A549 (cell line): ENCODE data around the gene DCAF5. TPM values are rescaled to one million over a fixed set of nuclear protein-coding genes. Genes with fewer than 3 reads are reported as not detected.

Source experiments
- ATAC-seq, 2 experiments: fragments of 200-7000 bp in 1 of 2; fragments of >200 bp in 1 of 2; cut with Nextera tagmentation in 1 of 2; cut with Tn5 transposase in 1 of 2; 3 replicates each; pipeline versions ENCODE4 v1.8.0 to v1.9.1; 2018 to 2020; ENCODE audit warnings: mild to moderate bottlenecking in 1 of 2, moderate library complexity in 1 of 2
- CTCF ChIA-PET: fragments of 300-600 bp; sonication (Branson Sonifier 250); formaldehyde crosslinking; extraction: SDS; loops from one replicate; lab custom pipeline; 2021; ENCODE audit warnings: antibody characterized with exemption, inconsistent platforms; lab: Yijun Ruan, JAX
- POLR2A ChIA-PET: fragments of 350-600 bp; formaldehyde crosslinking; extraction: SDS; loops from one replicate; lab custom pipeline; 2021; ENCODE audit warnings: antibody characterized with exemption, inconsistent platforms; lab: Yijun Ruan, JAX
- DNase-seq, 2 experiments: peaks; one replicate each; pipeline versions ENCODE4 v3.0.0 to v3.0.0-alpha.2; 2011 to 2016; ENCODE audit warnings: low read depth in 1 of 2, low spot score in 1 of 2
- FAIRE-seq: peaks from 2 replicates; lab custom pipeline; 2011; peaks lifted over from hg19 to GRCh38; lab: Jason Lieb, UNC
- H3K27ac ChIP-seq, 2 experiments: fragments of >200 bp; sonication (Bioruptor Twin); formaldehyde crosslinking; 3 replicates each; pipeline ENCODE4 v1.5.1; 2016 to 2017
- H3K4me1 ChIP-seq: fragments of >200 bp; sonication (Bioruptor Twin); formaldehyde crosslinking; 3 replicates; pipeline ENCODE4 v1.6.1; 2016
- H3K4me2 ChIP-seq: fragments of >200 bp; sonication (Bioruptor Twin); formaldehyde crosslinking; 3 replicates; pipeline ENCODE4 v1.6.1; 2016
- H3K4me3 ChIP-seq: fragments of >200 bp; sonication (Bioruptor Twin); formaldehyde crosslinking; 3 replicates; pipeline ENCODE4 v1.5.1; 2016
- H3K9me3 ChIP-seq: fragments of >200 bp; sonication (Bioruptor Twin); formaldehyde crosslinking; 3 replicates; pipeline ENCODE4 v1.6.1; 2016
- CBX8 ChIP-seq: fragments of 200-600 bp; sonication (generic); IDR thresholded peaks from 2 replicates; pipeline ENCODE4 v1.6.1; 2016
- CEBPB ChIP-seq, 2 experiments: fragments of >200 bp in 1 of 2; sonication (Bioruptor Twin) in 1 of 2; formaldehyde crosslinking in 1 of 2; IDR thresholded peaks; 2 replicates each; pipeline ENCODE4 v1.6.1; 2012 to 2016
- CHD2 ChIP-seq: fragments of 150-350 bp; IDR thresholded peaks from 2 replicates; pipeline ENCODE4 v1.6.1; 2014; ENCODE audit warnings: low read length; ENCODE audit not compliant: partially characterized antibody
- CHD4 ChIP-seq: fragments of 200-600 bp; sonication (generic); IDR thresholded peaks from 2 replicates; pipeline ENCODE4 v1.6.1; 2016; ENCODE audit warnings: antibody characterized with exemption, mild to moderate bottlenecking, borderline replicate concordance
- EHF ChIP-seq: fragments of 250-450 bp; sonication (Bioruptor Pico); IDR thresholded peaks from 2 replicates; pipeline ENCODE4 v1.5.0; 2020; ENCODE audit warnings: mild to moderate bottlenecking
- EHMT2 ChIP-seq: fragments of 200-600 bp; sonication (generic); IDR thresholded peaks from 2 replicates; pipeline ENCODE4 v1.6.1; 2016; ENCODE audit warnings: antibody characterized with exemption, low read depth, mild to moderate bottlenecking, moderate library complexity
- EP300 ChIP-seq, 2 experiments: fragments of >200 bp; sonication (Bioruptor Twin); formaldehyde crosslinking; IDR thresholded peaks; 2 replicates in 1 of 2; 3 replicates in 1 of 2; pipeline ENCODE4 v1.6.1; 2016 to 2017
- FOSL2 ChIP-seq, 2 experiments: fragments of 450-650 bp in 1 of 2; fragments of >200 bp in 1 of 2; sonication (Bioruptor Twin) in 1 of 2; formaldehyde crosslinking; IDR thresholded peaks; 2 replicates each; pipeline versions ENCODE4 v1.5.0 to v1.6.1; 2016 to 2020; ENCODE audit warnings: mild to moderate bottlenecking in 1 of 2, moderate library complexity in 1 of 2
- HEYL ChIP-seq: fragments of 250-450 bp; sonication (Bioruptor Pico); IDR thresholded peaks from 2 replicates; pipeline ENCODE4 v1.8.0; 2021; ENCODE audit warnings: mild to moderate bottlenecking, moderate library complexity
- HOXB5 ChIP-seq: fragments of 250-450 bp; sonication (Bioruptor Pico); IDR thresholded peaks from 2 replicates; pipeline ENCODE4 v1.5.0; 2020; ENCODE audit warnings: mild to moderate bottlenecking, moderate library complexity
- JUN ChIP-seq, 2 experiments: fragments of >200 bp; sonication (Bioruptor Twin); formaldehyde crosslinking; IDR thresholded peaks; 2 replicates in 1 of 2; 3 replicates in 1 of 2; pipeline ENCODE4 v1.6.1; 2016 to 2017
- KDM1A ChIP-seq: fragments of 200-600 bp; sonication (generic); IDR thresholded peaks from 2 replicates; pipeline ENCODE4 v1.6.1; 2016; ENCODE audit warnings: low read depth, mild to moderate bottlenecking
- MAFK ChIP-seq: fragments of 450-650 bp; IDR thresholded peaks from 2 replicates; pipeline ENCODE4 v1.6.1; 2014; ENCODE audit not compliant: partially characterized antibody
- POLR2A ChIP-seq: IDR thresholded peaks from 2 replicates; pipeline ENCODE4 v1.6.1; 2012; ENCODE audit warnings: mild to moderate bottlenecking, low read length
- POLR2AphosphoS2 ChIP-seq: conservative IDR thresholded peaks from 2 replicates; pipeline ENCODE4 v1.6.1; 2012; ENCODE audit warnings: low read length, improper control_type of control experiment, inconsistent platforms
- RAD21 ChIP-seq, 2 experiments: fragments of >200 bp in 1 of 2; sonication (Bioruptor Twin) in 1 of 2; formaldehyde crosslinking in 1 of 2; IDR thresholded peaks in 1 of 2; conservative IDR thresholded peaks in 1 of 2; 2 replicates in 1 of 2; 3 replicates in 1 of 2; pipeline ENCODE4 v1.6.1; 2012 to 2018; ENCODE audit warnings: inconsistent platforms in 1 of 2
- RARB ChIP-seq: fragments of 250-450 bp; sonication (Bioruptor Pico); IDR thresholded peaks from 2 replicates; pipeline ENCODE4 v1.8.0; 2021; ENCODE audit warnings: mild to moderate bottlenecking, moderate library complexity
- RCOR1 ChIP-seq: fragments of 150-350 bp; IDR thresholded peaks from 2 replicates; pipeline ENCODE4 v1.6.1; 2014; ENCODE audit warnings: antibody characterized with exemption, low read length, low read depth
- RFX5 ChIP-seq: fragments of 450-650 bp; IDR thresholded peaks from 2 replicates; pipeline ENCODE4 v1.7.1; 2014; ENCODE audit warnings: antibody characterized with exemption, mild to moderate bottlenecking, moderate library complexity
- TFCP2L1 ChIP-seq: fragments of 250-450 bp; sonication (Bioruptor Pico); IDR thresholded peaks from 2 replicates; pipeline ENCODE4 v1.5.0; 2021; ENCODE audit warnings: mild to moderate bottlenecking
- TP53 ChIP-seq: fragments of 250-450 bp; sonication (Bioruptor Pico); IDR thresholded peaks from 2 replicates; pipeline ENCODE4 v1.5.0; 2021; ENCODE audit warnings: mild to moderate bottlenecking, moderate library complexity
- WGBS: methylation state at CpG from one replicate; pipeline ENCODE4 v1.1.6; 2017; ENCODE audit errors: missing lambda C conversion rate; 5-methylcytosine and 5-hydroxymethylcytosine counted together
- polyA plus RNA-seq, 4 experiments: library from polyadenylated mRNA; depleted of rRNA in 3 of 4; stranded (reverse); fragments of >200 nt; fragmentation: RNase III in 1 of 4; extraction: RNeasy Plus Mini Kit Qiagen cat#74134 plus additional on column Dnase treatment in 1 of 4; gene quantifications; 2 replicates in 3 of 4; 3 replicates in 1 of 4; pipeline ENCODE4 v1.2.3, GENCODE V29; 2011 to 2017
- TF ChIP-seq, protein P1 (sequence below): fragments of 150-350 bp; IDR thresholded peaks from 2 replicates; pipeline ENCODE4 v1.6.1; 2014; ENCODE audit warnings: low read depth, mild to moderate bottlenecking, low read length
- TF ChIP-seq, protein P2 (sequence below): fragments of >200 bp; sonication (Bioruptor Twin); formaldehyde crosslinking; IDR thresholded peaks from 2 replicates; pipeline ENCODE4 v1.6.1; 2016
- TF ChIP-seq, protein P3 (sequence below): IDR thresholded peaks from 2 replicates; pipeline ENCODE4 v1.6.1; 2012

The DCAF5 gene
- polyA plus RNA-seq, 2 of the 4 experiments (the other 2 are of a cell fraction) = 14.3 to 23.7 TPM

DNA sequence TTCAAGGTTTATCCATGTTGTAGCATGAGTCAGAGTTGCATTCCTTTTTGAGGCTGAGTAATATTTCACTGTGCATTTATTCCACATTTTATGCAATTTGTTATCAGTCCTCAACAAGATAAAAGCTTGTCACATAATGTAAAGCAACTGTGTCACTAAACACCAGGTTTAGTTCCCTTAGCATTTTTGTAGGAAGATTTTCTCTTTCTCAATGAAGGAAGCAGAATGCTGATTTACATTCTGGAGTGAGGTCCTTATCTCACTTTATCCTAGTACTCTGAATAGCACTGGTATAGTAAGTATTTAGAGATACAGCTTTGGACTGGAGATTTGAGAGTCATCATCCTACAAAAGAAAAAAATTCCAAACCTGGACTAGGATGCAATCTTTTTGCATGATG lies 28.6 kb upstream of the DCAF5 start:
- H3K27ac ChIP-seq = no peak overlapping the region
- no peaks in the 10 kb centered on the region for H3K9me3 ChIP-seq
- ChIA-PET CTCF (interaction anchor here (0.7 kb wide), 1 partner anchor 61 kb away, joined by 3 read pairs; no protein-coding TSS in a partner anchor), POLR2A (interaction anchor here (0.9 kb wide), 1 partner anchor 10 kb away, joined by 3 read pairs; the partner anchor contains the start of gene EXD2)
- H3K4me2 ChIP-seq = no peak overlapping the region
- TF ChIP-seq CEBPB (IDR thresholded peaks at IDR 0.05) = no peak
- no peak for TF ChIP-seq HEYL
- no peak for TF ChIP-seq POLR2A
- TF ChIP-seq RCOR1 = no peak
- TF ChIP-seq EHF (CRISPR knock-in tag) = no peak
- TF ChIP-seq CHD4 = no peak
- TF ChIP-seq, protein P1, sequence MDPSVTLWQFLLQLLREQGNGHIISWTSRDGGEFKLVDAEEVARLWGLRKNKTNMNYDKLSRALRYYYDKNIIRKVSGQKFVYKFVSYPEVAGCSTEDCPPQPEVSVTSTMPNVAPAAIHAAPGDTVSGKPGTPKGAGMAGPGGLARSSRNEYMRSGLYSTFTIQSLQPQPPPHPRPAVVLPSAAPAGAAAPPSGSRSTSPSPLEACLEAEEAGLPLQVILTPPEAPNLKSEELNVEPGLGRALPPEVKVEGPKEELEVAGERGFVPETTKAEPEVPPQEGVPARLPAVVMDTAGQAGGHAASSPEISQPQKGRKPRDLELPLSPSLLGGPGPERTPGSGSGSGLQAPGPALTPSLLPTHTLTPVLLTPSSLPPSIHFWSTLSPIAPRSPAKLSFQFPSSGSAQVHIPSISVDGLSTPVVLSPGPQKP = no peak
- no peak for TF ChIP-seq FOSL2 (IDR thresholded peaks at IDR 0.05)
- TF ChIP-seq FOSL2 (CRISPR knock-in tag; IDR thresholded peaks at IDR 0.05) = no peak
- TF ChIP-seq RARB = no peak
- TF ChIP-seq EHMT2 = no peak
- TF ChIP-seq EP300 (IDR thresholded peaks at IDR 0.05) = no peak
- TF ChIP-seq, protein P2, sequence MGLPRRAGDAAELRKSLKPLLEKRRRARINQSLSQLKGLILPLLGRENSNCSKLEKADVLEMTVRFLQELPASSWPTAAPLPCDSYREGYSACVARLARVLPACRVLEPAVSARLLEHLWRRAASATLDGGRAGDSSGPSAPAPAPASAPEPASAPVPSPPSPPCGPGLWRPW = no peak
- no peak for TF ChIP-seq JUN (IDR thresholded peaks at IDR 0.05)
- TF ChIP-seq, protein P3, sequence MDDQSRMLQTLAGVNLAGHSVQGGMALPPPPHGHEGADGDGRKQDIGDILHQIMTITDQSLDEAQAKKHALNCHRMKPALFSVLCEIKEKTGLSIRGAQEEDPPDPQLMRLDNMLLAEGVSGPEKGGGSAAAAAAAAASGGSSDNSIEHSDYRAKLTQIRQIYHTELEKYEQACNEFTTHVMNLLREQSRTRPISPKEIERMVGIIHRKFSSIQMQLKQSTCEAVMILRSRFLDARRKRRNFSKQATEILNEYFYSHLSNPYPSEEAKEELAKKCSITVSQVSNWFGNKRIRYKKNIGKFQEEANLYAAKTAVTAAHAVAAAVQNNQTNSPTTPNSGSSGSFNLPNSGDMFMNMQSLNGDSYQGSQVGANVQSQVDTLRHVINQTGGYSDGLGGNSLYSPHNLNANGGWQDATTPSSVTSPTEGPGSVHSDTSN = no peak
- no peak for TF ChIP-seq TP53 (CRISPR knock-in tag)
- no peak for TF ChIP-seq RFX5
- no peak overlapping the region for H3K4me3 ChIP-seq
- no peak for DNase-seq
- ATAC-seq = no peak
- no peaks in the 10 kb centered on the region for H3K4me1 ChIP-seq
- no peak for FAIRE-seq

DNA sequence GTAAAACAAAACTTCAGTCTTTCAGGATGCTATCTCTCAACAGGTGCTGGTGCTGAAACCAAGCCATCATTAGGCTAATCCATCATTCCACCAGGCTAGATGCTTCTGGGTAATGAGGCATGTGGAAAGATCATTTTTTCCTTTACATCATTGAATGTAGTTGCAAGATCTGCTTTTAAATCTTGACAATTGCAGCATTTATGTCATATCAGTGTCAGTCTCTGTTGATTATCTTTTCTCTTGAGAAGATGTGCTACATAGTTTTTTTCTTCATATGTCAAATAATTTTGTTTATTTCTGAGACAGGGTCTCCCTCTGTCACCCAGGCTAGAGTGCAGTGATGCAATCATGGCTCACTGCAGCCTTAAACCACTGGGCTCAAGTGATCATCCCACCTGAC lies 22.2 kb upstream of the DCAF5 start:
- Histone ChIP-seq H3K9me3 (no peaks in the 10 kb centered on the region), H3K4me3 (no peak overlapping the region), H3K4me2 (no peak overlapping the region), H3K4me1 (no peaks in the 10 kb centered on the region), H3K27ac (no peak overlapping the region)
- ChIA-PET CTCF (interaction anchor here (0.5 to 1.3 kb wide), 4 partner anchors 9 to 285 kb away, joined by 3 to 4 read pairs (median 3); no protein-coding TSS in a partner anchor), POLR2A (no interaction called here)
- FAIRE-seq (no peak), DNase-seq (no peak), ATAC-seq (no peak)
- TF ChIP-seq CHD2 = no peak
- no peak for TF ChIP-seq POLR2AphosphoS2
- TF ChIP-seq HOXB5 (CRISPR knock-in tag) = no peak
- TF ChIP-seq CBX8 = no peak
- TF ChIP-seq MAFK = no peak
- no peak for TF ChIP-seq TFCP2L1 (CRISPR knock-in tag)

DNA sequence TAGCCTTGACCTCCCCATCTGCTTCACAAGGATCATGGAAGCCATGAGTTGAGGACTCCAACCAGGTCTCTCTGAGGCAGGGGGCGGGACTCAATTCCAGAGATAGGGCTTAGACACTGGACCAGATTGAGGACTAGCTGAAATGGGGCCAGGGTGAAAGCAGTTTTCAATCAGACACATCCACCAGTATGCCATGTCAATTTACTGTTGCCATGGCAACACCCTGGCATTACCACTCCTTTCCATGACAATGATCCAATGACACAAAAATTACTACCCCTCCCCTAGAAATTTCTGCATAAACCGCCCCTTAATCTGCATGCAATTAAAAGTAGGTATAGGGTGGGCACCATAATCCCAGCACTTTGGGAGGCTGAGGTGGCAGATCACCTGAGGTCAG lies 18.6 kb upstream of the DCAF5 start:
- Histone ChIP-seq H3K4me1 (no peaks in the 10 kb centered on the region), H3K27ac (no peak overlapping the region)
- FAIRE-seq = no peak
- TF ChIP-seq RAD21 (conservative IDR thresholded peaks at IDR 0.05 in 1 of 2, IDR thresholded peaks at IDR 0.05 in 1 of 2) (no peak), KDM1A (no peak)
- TF ChIP-seq, protein P3 = no peak
- TF ChIP-seq, all 56 proteins: peak for 0
- ChIA-PET CTCF (interaction anchor here (1.6 kb wide), 1 partner anchor 18 kb away, joined by 4 read pairs; no protein-coding TSS in a partner anchor), POLR2A (no interaction called here)
- H3K9me3 ChIP-seq = no peaks in the 10 kb centered on the region
- 35% methylated on average over 2 of the region's 2 CpGs for WGBS
- no peak; a peak in 1 of 6 replicates for ATAC-seq
- no peak for DNase-seq
- H3K4me3 ChIP-seq = no peak overlapping the region
- no peak overlapping the region for H3K4me2 ChIP-seq
